GM12892 (cell line): ENCODE measurements around the gene TENM3.

ENCODE experiments used
- POLR2A ChIP-seq: IDR thresholded peaks from 2 replicates; pipeline ENCODE4 v1.6.1; 2011; ENCODE audit warnings: low read depth, low read length, control low read depth
- TAF1 ChIP-seq: IDR thresholded peaks from 2 replicates; pipeline ENCODE4 v1.6.1; 2011; ENCODE audit warnings: low read depth, mild to moderate bottlenecking, control low read depth, low read length, borderline replicate concordance

DNA sequence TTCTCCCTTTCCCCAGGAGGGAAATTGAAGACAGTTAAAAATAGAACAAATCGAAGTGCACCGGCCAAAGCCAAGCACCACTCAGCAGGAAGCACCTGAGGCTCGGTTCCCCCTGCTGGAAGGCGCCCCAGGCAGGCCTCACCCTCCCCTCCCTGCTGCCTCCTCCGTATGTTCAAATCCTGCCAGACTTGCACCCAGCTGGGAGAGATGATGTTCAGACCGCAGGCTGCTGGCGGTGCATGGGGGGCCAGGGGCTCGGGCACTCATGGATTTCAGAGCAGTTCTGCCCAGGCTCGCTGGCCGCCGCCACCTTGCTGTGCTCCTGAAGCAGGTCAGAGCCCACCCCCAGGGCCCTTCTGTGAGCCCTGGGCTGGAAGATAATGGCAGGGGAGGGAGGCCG lies 582.6 kb downstream of the TENM3 start:
- TF ChIP-seq POLR2A (no peak), TAF1 (no peak)
